Measurements from ENCODE around the gene PLCD3. TPM values are rescaled to one million over a fixed set of nuclear protein-coding genes. Genes with fewer than 3 reads are reported as not detected.

The PLCD3 gene
- total and polyA plus RNA-seq, 9 of the 15 experiments (the other 6 are each of a cell fraction or from before 2014, with no cell fraction given): 0.20 to 22.6 (median 7.5) TPM

- TF ChIP-seq, protein P1, sequence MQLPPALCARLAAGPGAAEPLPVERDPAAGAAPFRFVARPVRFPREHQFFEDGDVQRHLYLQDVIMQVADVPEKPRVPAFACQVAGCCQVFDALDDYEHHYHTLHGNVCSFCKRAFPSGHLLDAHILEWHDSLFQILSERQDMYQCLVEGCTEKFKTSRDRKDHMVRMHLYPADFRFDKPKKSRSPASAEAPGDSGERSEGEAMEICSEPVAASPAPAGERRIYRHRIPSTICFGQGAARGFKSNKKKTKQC (CRISPR knock-in tag; IDR thresholded peaks at IDR 0.05): no peak
- TF ChIP-seq SP1 (CRISPR knock-in tag; IDR thresholded peaks at IDR 0.05) (no peak), OTX1 (CRISPR knock-in tag; IDR thresholded peaks at IDR 0.05) (no peak), SPI1 (IDR thresholded peaks at IDR 0.05; ENCODE audit: borderline replicate concordance, low read depth, low read length) (peak; percentile 8; the same call in 1 of the 2 replicates), STAT5B (CRISPR knock-in tag; IDR thresholded peaks at IDR 0.05) (no peak), SRF (CRISPR knock-in tag; IDR thresholded peaks at IDR 0.05) (no peak; a peak in 1 of 4 replicates), MEF2D (tag; conservative IDR thresholded peaks at IDR 0.05; ENCODE audit: low read depth) (no peak; the same call in 1 of the 2 replicates), PRMT5 (CRISPR knock-in tag; IDR thresholded peaks at IDR 0.05) (no peak), SMARCE1 (IDR thresholded peaks at IDR 0.05) (peak; percentile 97)
- TF ChIP-seq, protein P2, sequence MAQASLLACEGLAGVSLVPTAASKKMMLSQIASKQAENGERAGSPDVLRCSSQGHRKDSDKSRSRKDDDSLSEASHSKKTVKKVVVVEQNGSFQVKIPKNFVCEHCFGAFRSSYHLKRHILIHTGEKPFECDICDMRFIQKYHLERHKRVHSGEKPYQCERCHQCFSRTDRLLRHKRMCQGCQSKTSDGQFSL (CRISPR knock-in tag; IDR thresholded peaks at IDR 0.05): peak; percentile 94
- TF ChIP-seq, protein P2 (tag; IDR thresholded peaks at IDR 0.05): peak in 1 of 2 experiments; percentile 43; a peak in 1 of 4 replicates
These were observed 8.2 kb downstream of the PLCD3 start (continued) for GRCh38 chr17:45123930-45124796.

Measured in K562 (cell line).